DOHH2 (cell line): ENCODE results near the gene CDC42EP3.

Source experiments
- H3F3A ChIP-seq: fragments of 200-600 bp; sonication (generic), shearing (Covaris generic); 2 replicates; pipeline ENCODE4 v1.6.0; 2016; ENCODE audit warnings: antibody characterized with exemption, mild to moderate bottlenecking; ENCODE audit not compliant: control insufficient read depth, insufficient read depth
- H3K27ac ChIP-seq: fragments of 200-600 bp; sonication (generic); 2 replicates; pipeline ENCODE4 v1.5.1; 2014; ENCODE audit warnings: low read depth, mild to moderate bottlenecking, low read length, moderate library complexity
- H3K27me3 ChIP-seq: fragments of 200-600 bp; sonication (generic); 2 replicates; pipeline ENCODE4 v1.6.1; 2014; ENCODE audit warnings: mild to moderate bottlenecking, low read length, mixed read lengths; ENCODE audit not compliant: control insufficient read depth
- H3K36me3 ChIP-seq: fragments of 200-600 bp; sonication (generic); 2 replicates; pipeline ENCODE4 v1.6.1; 2014; ENCODE audit warnings: mild to moderate bottlenecking, low read length, moderate library complexity, mixed read lengths; ENCODE audit not compliant: control insufficient read depth
- H3K4me1 ChIP-seq: fragments of 200-600 bp; sonication (generic); 2 replicates; pipeline ENCODE4 v1.6.1; 2014; ENCODE audit warnings: mild to moderate bottlenecking, low read length, mixed read lengths; ENCODE audit not compliant: control insufficient read depth
- H3K4me2 ChIP-seq: fragments of 200-600 bp; sonication (generic); 2 replicates; pipeline ENCODE4 v1.6.0; 2014; ENCODE audit warnings: mild to moderate bottlenecking, low read length, moderate library complexity
- H3K4me3 ChIP-seq: fragments of 200-600 bp; sonication (generic); 2 replicates; pipeline ENCODE4 v1.5.1; 2014; ENCODE audit warnings: mild to moderate bottlenecking, low read length, mixed read lengths
- H3K79me2 ChIP-seq: fragments of 200-600 bp; sonication (generic); 2 replicates; pipeline ENCODE4 v1.6.1; 2014; ENCODE audit warnings: mild to moderate bottlenecking, low read length, mixed read lengths; ENCODE audit not compliant: control insufficient read depth
- H3K9me2 ChIP-seq: fragments of 200-600 bp; sonication (generic); replicated peaks from 2 replicates; pipeline ENCODE4 v1.6.1; 2014; ENCODE audit warnings: mild to moderate bottlenecking, low read length, mixed read lengths; ENCODE audit not compliant: control insufficient read depth
- H3K9me3 ChIP-seq: fragments of 200-600 bp; sonication (generic); 2 replicates; pipeline ENCODE4 v1.6.1; 2014; ENCODE audit warnings: antibody characterized with exemption, low read length, mixed read lengths; ENCODE audit not compliant: control insufficient read depth, insufficient read depth
- H4K20me1 ChIP-seq: fragments of 200-600 bp; sonication (generic); 2 replicates; pipeline ENCODE4 v1.6.0; 2014; ENCODE audit warnings: low read depth, mild to moderate bottlenecking, antibody characterized with exemption, low read length, moderate library complexity; ENCODE audit not compliant: control insufficient read depth, insufficient read depth
- CTCF ChIP-seq: fragments of 200-600 bp; sonication (generic); IDR thresholded peaks from one replicate; pipeline ENCODE4 v1.5.1; 2014; ENCODE audit warnings: antibody characterized with exemption, mild to moderate bottlenecking, low read depth, low read length; ENCODE audit not compliant: poor library complexity, severe bottlenecking
- EZH2phosphoT487 ChIP-seq: fragments of 200-600 bp; sonication (generic); IDR thresholded peaks from 2 replicates; pipeline ENCODE4 v1.6.1; 2017; ENCODE audit warnings: borderline replicate concordance, mild to moderate bottlenecking, antibody characterized with exemption, low read length, moderate library complexity, mixed read lengths

CDC42EP3 gene

GRCh38 chr2:37669446-37669845 is 2.0 kb downstream of the CDC42EP3 start:
- Histone ChIP-seq H3K79me2 (no peaks in the 10 kb centered on the region), H3K27ac (no peak overlapping the region), H4K20me1 (no peaks in the 10 kb centered on the region), H3F3A (peaks cover 8% of the 10 kb centered on the region; the same call in 1 of the 2 replicates), H3K9me3 (no peaks in the 10 kb centered on the region), H3K4me3 (no peak overlapping the region), H3K4me2 (no peak overlapping the region), H3K36me3 (no peaks in the 10 kb centered on the region), H3K9me2 (no peaks in the 10 kb centered on the region), H3K4me1 (peaks cover 24% of the 10 kb centered on the region), H3K27me3 (peaks cover 76% of the 10 kb centered on the region)
- TF ChIP-seq CTCF (no peak), EZH2phosphoT487 (no peak)

GRCh38 chr2:37667704-37668103 is 3.7 kb downstream of the CDC42EP3 start:
- Histone ChIP-seq H4K20me1 (no peaks in the 10 kb centered on the region), H3K79me2 (no peaks in the 10 kb centered on the region), H3K4me2 (no peak overlapping the region), H3K4me1 (peaks cover 22% of the 10 kb centered on the region), H3K9me2 (no peaks in the 10 kb centered on the region), H3F3A (peaks cover 8% of the 10 kb centered on the region; the same call in 1 of the 2 replicates), H3K27ac (no peak overlapping the region), H3K27me3 (peaks cover 75% of the 10 kb centered on the region), H3K4me3 (no peak overlapping the region), H3K9me3 (no peaks in the 10 kb centered on the region), H3K36me3 (no peaks in the 10 kb centered on the region)
- TF ChIP-seq EZH2phosphoT487: no peak
- no peak for TF ChIP-seq CTCF

DNA sequence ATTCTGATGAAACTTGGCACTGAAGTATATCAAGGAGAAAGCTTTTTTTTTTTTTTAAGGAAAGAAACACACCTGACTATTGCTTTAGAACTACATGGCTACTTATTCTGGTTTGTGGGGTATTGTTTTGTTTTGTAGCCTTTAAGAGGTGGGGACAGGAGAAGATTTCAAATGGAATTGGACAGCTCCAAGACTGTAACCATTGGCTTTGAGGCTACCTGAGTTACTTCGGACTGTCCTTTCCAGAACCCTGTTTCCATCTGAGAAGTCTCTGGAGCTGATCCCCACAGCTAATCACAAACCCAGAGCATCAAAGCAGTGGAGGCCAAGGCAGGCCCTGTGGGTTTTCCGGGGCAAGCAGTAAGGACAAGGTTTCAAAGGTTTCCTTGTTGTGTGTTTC is 4.7 kb downstream of the CDC42EP3 start:
- H3K9me3 ChIP-seq: no peaks in the 10 kb centered on the region
- no peak overlapping the region for H3K4me3 ChIP-seq
- no peak for TF ChIP-seq CTCF
- no peak for TF ChIP-seq EZH2phosphoT487
- no peak overlapping the region for H3K27ac ChIP-seq
- no peaks in the 10 kb centered on the region for H4K20me1 ChIP-seq
- H3K79me2 ChIP-seq: no peaks in the 10 kb centered on the region
- H3K36me3 ChIP-seq: no peaks in the 10 kb centered on the region
- H3K27me3 ChIP-seq: peaks cover 66% of the 10 kb centered on the region
- H3K9me2 ChIP-seq: no peaks in the 10 kb centered on the region
- peaks cover 13% of the 10 kb centered on the region for H3K4me1 ChIP-seq
- H3K4me2 ChIP-seq: no peak overlapping the region
- peaks cover 8% of the 10 kb centered on the region; the same call in 1 of the 2 replicates for H3F3A ChIP-seq
